OCI-LY7 (cell line): ENCODE results near the gene ZDHHC19. TPM values are rescaled to one million over a fixed set of nuclear protein-coding genes. Genes with fewer than 3 reads are reported as not detected.

Experiments
- BruUV-seq: library from RNA; stranded (reverse); fragments of 400-500 nt; replicated peaks from 2 replicates; lab custom pipeline; 2021; lab: Mats Ljungman, UMichigan
- CTCF ChIA-PET: fragments of 300-600 bp; sonication (Branson Sonifier 250); formaldehyde crosslinking; loops from one replicate; lab custom pipeline; 2022; ENCODE audit warnings: antibody characterized with exemption; ENCODE audit not compliant: unreplicated experiment; lab: Charles Lee
- POLR2A ChIA-PET: fragments of 300-600 bp; sonication (Branson Sonifier 250); formaldehyde crosslinking; loops from one replicate; lab custom pipeline; 2022; ENCODE audit warnings: antibody characterized with exemption; lab: Charles Lee
- DNase-seq: peaks from one replicate; pipeline ENCODE4 v3.0.0-alpha.2; 2015; ENCODE audit warnings: low spot score
- H2AFZ ChIP-seq: fragments of 200-600 bp; sonication (generic), shearing (Covaris generic); 2 replicates; pipeline ENCODE4 v1.6.1; 2014; ENCODE audit warnings: mild to moderate bottlenecking, antibody characterized with exemption, low read length, moderate library complexity
- H3K27ac ChIP-seq: fragments of 200-600 bp; sonication (generic); 2 replicates; pipeline ENCODE4 v1.5.1; 2014; ENCODE audit warnings: mixed run types, low read depth, mild to moderate bottlenecking, moderate library complexity, low read length, inconsistent platforms; ENCODE audit not compliant: poor library complexity, severe bottlenecking
- H3K36me3 ChIP-seq: fragments of 200-600 bp; sonication (generic); 2 replicates; pipeline ENCODE4 v1.6.1; 2014; ENCODE audit warnings: mild to moderate bottlenecking, antibody characterized with exemption, low read length, moderate library complexity, mixed read lengths; ENCODE audit not compliant: insufficient read depth
- H3K4me1 ChIP-seq: fragments of 200-600 bp; sonication (generic); 2 replicates; pipeline ENCODE4 v1.5.1; 2014; ENCODE audit warnings: mild to moderate bottlenecking, low read length; ENCODE audit not compliant: insufficient read depth, poor library complexity, severe bottlenecking
- H3K4me2 ChIP-seq: fragments of 200-600 bp; sonication (generic); 2 replicates; pipeline ENCODE4 v1.6.1; 2014; ENCODE audit warnings: mild to moderate bottlenecking, low read length
- H3K4me3 ChIP-seq: fragments of 200-600 bp; sonication (generic); 2 replicates; pipeline ENCODE4 v1.5.1; 2014; ENCODE audit warnings: mild to moderate bottlenecking, low read depth, low read length; ENCODE audit not compliant: poor library complexity, severe bottlenecking
- H3K79me2 ChIP-seq: fragments of 200-600 bp; sonication (generic); 2 replicates; pipeline ENCODE4 v1.6.1; 2016; ENCODE audit warnings: low read depth, mild to moderate bottlenecking, low read length, moderate library complexity, mixed read lengths; ENCODE audit not compliant: insufficient read depth
- H3K9me2 ChIP-seq: fragments of 200-600 bp; sonication (generic); 2 replicates; pipeline ENCODE4 v1.6.1; 2016; ENCODE audit warnings: mild to moderate bottlenecking, low read length, mixed read lengths; ENCODE audit not compliant: insufficient read depth
- H3K9me3 ChIP-seq: fragments of 200-600 bp; sonication (generic); 2 replicates; pipeline ENCODE4 v1.6.1; 2014; ENCODE audit warnings: mild to moderate bottlenecking, mixed run types, low read length, mixed read lengths
- H4K20me1 ChIP-seq: fragments of 200-600 bp; sonication (generic); 2 replicates; pipeline ENCODE4 v1.6.1; 2014; ENCODE audit warnings: mild to moderate bottlenecking, antibody characterized with exemption, low read length, moderate library complexity, mixed read lengths; ENCODE audit not compliant: insufficient read depth
- EZH2phosphoT487 ChIP-seq: fragments of 200-600 bp; sonication (generic); IDR thresholded peaks from 2 replicates; pipeline ENCODE4 v1.6.1; 2018; ENCODE audit warnings: low read depth, borderline replicate concordance, mild to moderate bottlenecking, mixed run types, antibody characterized with exemption, low read length, moderate library complexity, mixed read lengths
- intact Hi-C: fragments of 100-400 bp; cut with micrococcal nuclease; formaldehyde crosslinking; loops from one replicate; pipeline ENCODE4 v1.10.0; 2022; ENCODE audit not compliant: unreplicated experiment
- total RNA-seq, 2 experiments: library from RNA; depleted of rRNA in 1 of 2; stranded (reverse); fragments of >200 nt in 1 of 2; shearing (Covaris generic) in 1 of 2; gene quantifications; 2 replicates each; pipeline ENCODE4 v1.2.3, GENCODE V29; 2014 to 2022
- TF ChIP-seq, protein P1 (sequence below): fragments of 200-600 bp; sonication (generic); conservative IDR thresholded peaks from 2 replicates; pipeline ENCODE4 v1.5.1; 2014; ENCODE audit warnings: mild to moderate bottlenecking, antibody characterized with exemption, low read length, moderate library complexity, mixed read lengths

ZDHHC19 gene
- total RNA-seq, 2 experiments from 2014 or later = not detected

DNA sequence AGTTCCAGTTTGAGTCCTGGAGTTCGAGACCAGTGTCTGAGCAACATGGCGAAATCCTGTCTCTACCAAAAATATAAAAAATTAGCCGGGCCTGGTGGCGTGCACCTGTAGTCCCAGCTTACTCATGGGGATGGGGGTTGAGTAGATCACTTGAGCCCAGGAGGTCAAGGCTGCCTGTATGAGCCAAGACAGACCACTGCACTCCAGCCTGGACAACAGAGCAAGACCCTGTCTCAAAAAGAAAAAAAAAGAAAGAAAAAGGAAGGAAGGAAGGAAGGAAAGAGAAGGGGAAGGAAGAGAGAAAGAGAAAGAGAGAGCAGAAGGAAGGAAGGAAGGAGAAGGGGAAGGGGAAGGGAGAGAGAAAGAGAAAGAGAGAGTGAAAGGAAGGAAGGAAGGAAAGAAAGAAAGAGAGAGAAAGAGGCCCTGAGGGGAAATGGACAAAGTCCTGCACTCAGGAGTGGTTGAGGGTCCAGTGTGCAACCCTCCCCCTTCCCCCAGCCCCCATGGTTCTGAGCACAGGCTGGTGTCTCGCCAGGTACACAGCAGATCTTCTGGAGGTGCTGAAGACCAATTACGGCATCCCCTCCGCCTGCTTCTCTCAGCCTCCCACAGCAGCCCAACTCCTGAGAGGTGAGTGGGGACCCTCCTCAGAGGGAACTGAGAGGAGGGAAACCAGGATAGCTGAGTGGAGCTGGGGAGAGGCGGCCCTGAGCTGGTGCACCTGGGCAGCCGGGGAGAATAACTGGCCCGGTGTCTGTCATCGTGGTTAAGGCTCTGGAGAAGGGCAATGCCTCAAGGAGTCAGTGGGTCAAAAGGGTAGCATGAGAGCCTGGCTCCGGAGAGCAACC is 6.3 kb upstream of the ZDHHC19 start:
- CTCF ChIA-PET = no interaction called here
- intact Hi-C loops = no loop called here
- no peak overlapping the region for H3K4me2 ChIP-seq

GRCh38 chr3:196216681-196217211 is 5.5 kb upstream of the ZDHHC19 start:
- POLR2A ChIA-PET = no interaction called here

More for the DNA sequence above, 6.3 kb upstream of the ZDHHC19 start:
- TF ChIP-seq EZH2phosphoT487 = no peak
- TF ChIP-seq, protein P1, sequence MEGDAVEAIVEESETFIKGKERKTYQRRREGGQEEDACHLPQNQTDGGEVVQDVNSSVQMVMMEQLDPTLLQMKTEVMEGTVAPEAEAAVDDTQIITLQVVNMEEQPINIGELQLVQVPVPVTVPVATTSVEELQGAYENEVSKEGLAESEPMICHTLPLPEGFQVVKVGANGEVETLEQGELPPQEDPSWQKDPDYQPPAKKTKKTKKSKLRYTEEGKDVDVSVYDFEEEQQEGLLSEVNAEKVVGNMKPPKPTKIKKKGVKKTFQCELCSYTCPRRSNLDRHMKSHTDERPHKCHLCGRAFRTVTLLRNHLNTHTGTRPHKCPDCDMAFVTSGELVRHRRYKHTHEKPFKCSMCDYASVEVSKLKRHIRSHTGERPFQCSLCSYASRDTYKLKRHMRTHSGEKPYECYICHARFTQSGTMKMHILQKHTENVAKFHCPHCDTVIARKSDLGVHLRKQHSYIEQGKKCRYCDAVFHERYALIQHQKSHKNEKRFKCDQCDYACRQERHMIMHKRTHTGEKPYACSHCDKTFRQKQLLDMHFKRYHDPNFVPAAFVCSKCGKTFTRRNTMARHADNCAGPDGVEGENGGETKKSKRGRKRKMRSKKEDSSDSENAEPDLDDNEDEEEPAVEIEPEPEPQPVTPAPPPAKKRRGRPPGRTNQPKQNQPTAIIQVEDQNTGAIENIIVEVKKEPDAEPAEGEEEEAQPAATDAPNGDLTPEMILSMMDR = no peak
- POLR2A ChIA-PET = no interaction called here
- Histone ChIP-seq H4K20me1 (no peaks in the 10 kb centered on the region), H3K27ac (no peak overlapping the region), H3K79me2 (no peaks in the 10 kb centered on the region), H3K4me3 (no peak overlapping the region), H3K4me1 (peaks cover 10% of the 10 kb centered on the region), H2AFZ (no peak overlapping the region), H3K9me2 (no peaks in the 10 kb centered on the region), H3K36me3 (no peaks in the 10 kb centered on the region), H3K9me3 (no peaks in the 10 kb centered on the region)
- no peak for DNase-seq
- no TSS peak for BruUV-seq

More at GRCh38 chr3:196216681-196217211, 5.5 kb upstream of the ZDHHC19 start:
- Histone ChIP-seq H3K79me2 (no peaks in the 10 kb centered on the region), H3K27ac (no peak overlapping the region), H3K4me3 (no peak overlapping the region), H3K9me2 (no peaks in the 10 kb centered on the region), H3K4me1 (peaks cover 10% of the 10 kb centered on the region), H3K9me3 (no peaks in the 10 kb centered on the region), H3K36me3 (no peaks in the 10 kb centered on the region), H3K4me2 (no peak overlapping the region), H2AFZ (no peak overlapping the region), H4K20me1 (no peaks in the 10 kb centered on the region)
- no TSS peak for BruUV-seq
- TF ChIP-seq, protein P1 = no peak
- TF ChIP-seq EZH2phosphoT487 = no peak
- DNase-seq = no peak
- CTCF ChIA-PET = no interaction called here
- intact Hi-C loops = no loop called here
